HG02642 (cell line): Measurements from ENCODE around the gene HDAC4.
"Not testable (repeated sequence)": the region's sequence is repeated elsewhere in the genome, so short reads cannot be mapped to it uniquely, and the experiment has no call there.

ENCODE experiments used
- ATAC-seq: cut with Tn5 transposase; IDR thresholded peaks from one replicate; pipeline ENCODE4 v1.9.1; 2021; ENCODE audit warnings: mild to moderate bottlenecking; ENCODE audit not compliant: unreplicated experiment, poor library complexity

Gene HDAC4

GRCh38 chr2:239086325-239087020 is 314.3 kb downstream of the HDAC4 start:
- ATAC-seq: no peak

- no peak for ATAC-seq
Observed at GRCh38 chr2:239085201-239085992, 315.4 kb downstream of the HDAC4 start.

GRCh38 chr2:239084007-239084406 is 316.8 kb downstream of the HDAC4 start:
- ATAC-seq: no peak

GRCh38 chr2:239082425-239082824 is 318.4 kb downstream of the HDAC4 start:
- no peak for ATAC-seq

- no peak for ATAC-seq
Observed at GRCh38 chr2:239081622-239082021, 319.2 kb downstream of the HDAC4 start.

GRCh38 chr2:239081046-239081445 is 319.8 kb downstream of the HDAC4 start:
- no peak for ATAC-seq

- ATAC-seq: no peak
Observed at GRCh38 chr2:239079671-239080294, 321.0 kb downstream of the HDAC4 start.

- ATAC-seq: no peak
Observed at GRCh38 chr2:239078128-239078924, 322.5 kb downstream of the HDAC4 start.

GRCh38 chr2:239077260-239077659 is 323.6 kb downstream of the HDAC4 start:
- ATAC-seq: no peak

- no peak for ATAC-seq
Observed at GRCh38 chr2:239075918-239076758, 324.7 kb downstream of the HDAC4 start.

GRCh38 chr2:239073745-239074530 is 326.9 kb downstream of the HDAC4 start:
- ATAC-seq: no peak

- ATAC-seq: no peak
Observed at GRCh38 chr2:239073270-239073669, 327.6 kb downstream of the HDAC4 start.

- no peak for ATAC-seq
Observed at GRCh38 chr2:239072786-239073185, 328.0 kb downstream of the HDAC4 start.

GRCh38 chr2:239070466-239070865 is 330.4 kb downstream of the HDAC4 start:
- ATAC-seq: no peak

GRCh38 chr2:239069362-239070333 is 331.2 kb downstream of the HDAC4 start:
- not testable (repeated sequence) for ATAC-seq

- no peak for ATAC-seq
Observed at GRCh38 chr2:239068411-239068810, 332.4 kb downstream of the HDAC4 start.

GRCh38 chr2:239067196-239067865 is 333.5 kb downstream of the HDAC4 start:
- ATAC-seq: no peak
